Measurements from ENCODE around the gene ARHGEF40. TPM values are rescaled to one million over a fixed set of nuclear protein-coding genes. Genes with fewer than 3 reads are reported as not detected.

Gene ARHGEF40
- total RNA-seq: 26.3 TPM
- long read RNA-seq, full-length matches to known transcripts: 5 of 44 reads
- long read RNA-seq, partial matches to known transcripts: 21 of 44 reads
- long read RNA-seq, other reads (novel, unspliced or antisense): 18 of 44 reads

GRCh38 chr14:21070083-21070609 lies at the start of gene ARHGEF40:
ARHGEF40 (plus strand) TSS chr14:21070304; CDS start chr14:21070397, 93 bp downstream.
- no peak for DNase-seq (ENCODE audit: low spot score)
- intact Hi-C loops (cut with DNase I): loop anchor here (2.0 kb wide), 2 partner anchors 23 to 45 kb away; partner anchors contain the start of gene NDRG2

GRCh38 chr14:21020977-21021545 lies 49.0 kb upstream of the ARHGEF40 start:
- intact Hi-C loops (cut with DNase I): no loop called here
- no peak for DNase-seq (ENCODE audit: low spot score)

DNA sequence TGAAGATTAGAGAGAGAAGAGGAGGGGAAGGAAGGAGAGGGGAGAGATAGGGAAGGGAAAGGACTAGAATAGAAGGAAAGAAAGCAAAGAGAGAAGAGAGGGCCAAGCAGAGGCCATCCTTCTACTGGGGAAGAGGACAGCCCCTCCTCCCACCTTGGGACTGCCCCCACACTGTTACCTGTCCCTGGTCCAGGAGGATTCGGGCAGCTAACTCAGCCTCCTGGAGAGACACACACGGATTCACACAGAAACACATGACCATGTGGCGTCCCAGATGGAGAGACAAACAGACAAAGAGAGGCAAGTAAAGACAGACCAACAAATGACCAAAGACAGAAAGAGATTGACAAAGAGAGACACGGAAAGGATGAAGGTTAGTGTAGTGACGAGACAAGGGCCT lies 47.4 kb upstream of the ARHGEF40 start:
- intact Hi-C loops (cut with DNase I): no loop called here
- no peak for DNase-seq (ENCODE audit: low spot score)

- intact Hi-C loops (cut with DNase I): no loop called here
- DNase-seq (ENCODE audit: low spot score): no peak
Observed at GRCh38 chr14:21023174-21023573, 46.9 kb upstream of the ARHGEF40 start.

DNA sequence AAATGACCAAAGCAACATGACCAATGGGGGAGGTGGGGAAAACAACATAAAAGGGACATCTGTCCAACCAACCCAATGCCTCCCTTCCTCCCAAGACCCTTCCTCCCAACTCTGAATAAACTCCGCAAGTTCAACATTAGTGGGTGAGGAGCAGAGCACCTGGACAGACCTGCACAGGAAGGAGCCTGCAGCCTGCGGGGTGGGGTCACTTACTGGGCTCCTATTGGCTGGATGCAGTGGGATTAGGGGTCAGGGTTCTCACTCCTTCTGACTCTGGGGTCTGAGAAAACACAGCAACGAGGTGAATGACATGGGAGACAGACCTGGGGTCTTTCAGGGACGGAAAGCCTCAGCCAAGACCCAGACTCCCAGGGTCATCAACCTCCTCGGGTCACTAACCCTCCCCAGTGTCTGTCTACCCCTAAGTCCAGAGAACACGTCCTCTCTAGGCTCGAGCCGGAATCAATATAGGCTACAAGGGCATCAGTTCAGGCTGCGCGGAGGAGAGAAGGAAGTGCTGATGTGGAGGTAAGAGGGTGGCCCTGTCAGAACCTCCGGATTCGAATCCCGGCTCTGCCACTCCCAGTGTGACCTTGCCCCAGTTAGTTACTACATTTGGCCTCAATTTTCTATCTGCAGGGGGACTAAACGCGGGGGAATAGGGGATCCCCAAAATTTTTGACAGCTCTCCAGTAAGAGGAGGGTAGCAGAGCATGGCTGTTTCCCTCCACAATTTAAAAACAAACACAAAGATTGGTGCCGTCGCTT lies 46.1 kb upstream of the ARHGEF40 start:
- intact Hi-C loops (cut with DNase I): loop anchor here (2.0 kb wide), 1 partner anchor 47 kb away; the partner anchor contains the start of gene ARHGEF40

DNA sequence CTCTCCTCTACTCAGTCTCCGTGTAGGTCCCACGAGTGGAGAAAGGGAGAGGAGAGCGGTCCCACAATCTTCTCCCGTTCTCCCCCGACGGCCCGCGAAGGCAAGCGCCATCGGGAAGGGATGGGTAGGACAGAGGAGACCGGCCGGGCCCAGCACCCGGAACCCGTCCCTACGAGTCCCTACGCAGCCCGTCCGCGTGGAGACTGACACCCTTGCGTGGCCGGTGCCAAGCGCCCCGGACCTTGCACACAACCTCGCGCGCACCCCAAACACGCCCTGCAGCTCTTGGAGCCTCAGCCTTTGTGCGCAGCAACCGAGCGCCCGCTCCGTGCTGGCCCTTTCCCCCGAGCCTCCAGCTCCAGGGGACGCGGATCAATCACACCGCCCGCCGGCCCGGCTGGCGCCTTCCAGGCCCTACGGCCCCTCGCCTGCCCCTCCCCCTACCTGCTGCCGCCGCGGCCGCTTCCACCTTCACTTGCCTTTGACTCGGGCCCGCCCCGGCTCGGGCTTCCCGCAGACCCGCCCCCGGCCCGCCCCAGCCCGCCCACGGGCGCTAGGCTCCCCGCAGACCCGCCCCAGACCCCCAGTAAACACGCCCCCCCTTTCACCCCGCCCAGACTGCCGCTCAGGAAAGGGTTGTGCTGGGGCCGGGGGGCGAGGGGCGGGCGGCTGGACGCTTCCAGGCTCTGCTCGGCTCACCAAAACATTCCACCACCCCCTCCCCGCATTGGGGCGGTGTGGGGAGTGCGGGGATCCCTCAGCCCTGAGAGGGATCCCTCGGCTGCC lies 45.3 kb upstream of the ARHGEF40 start, which contains the start of gene NDRG2:
TSS of gene NDRG2 (minus strand) at position 477 of the 786 bp plus-strand sequence. CDS start 1,746 bp downstream, outside the sequence.
- intact Hi-C loops (cut with DNase I): loop anchor here (2.0 kb wide), 1 partner anchor 46 kb away; the partner anchor contains the start of gene ARHGEF40
- peak; percentile 90 for DNase-seq (ENCODE audit: low spot score)

More for the DNA sequence above, 46.1 kb upstream of the ARHGEF40 start:
- DNase-seq (ENCODE audit: low spot score): no peak

DNA sequence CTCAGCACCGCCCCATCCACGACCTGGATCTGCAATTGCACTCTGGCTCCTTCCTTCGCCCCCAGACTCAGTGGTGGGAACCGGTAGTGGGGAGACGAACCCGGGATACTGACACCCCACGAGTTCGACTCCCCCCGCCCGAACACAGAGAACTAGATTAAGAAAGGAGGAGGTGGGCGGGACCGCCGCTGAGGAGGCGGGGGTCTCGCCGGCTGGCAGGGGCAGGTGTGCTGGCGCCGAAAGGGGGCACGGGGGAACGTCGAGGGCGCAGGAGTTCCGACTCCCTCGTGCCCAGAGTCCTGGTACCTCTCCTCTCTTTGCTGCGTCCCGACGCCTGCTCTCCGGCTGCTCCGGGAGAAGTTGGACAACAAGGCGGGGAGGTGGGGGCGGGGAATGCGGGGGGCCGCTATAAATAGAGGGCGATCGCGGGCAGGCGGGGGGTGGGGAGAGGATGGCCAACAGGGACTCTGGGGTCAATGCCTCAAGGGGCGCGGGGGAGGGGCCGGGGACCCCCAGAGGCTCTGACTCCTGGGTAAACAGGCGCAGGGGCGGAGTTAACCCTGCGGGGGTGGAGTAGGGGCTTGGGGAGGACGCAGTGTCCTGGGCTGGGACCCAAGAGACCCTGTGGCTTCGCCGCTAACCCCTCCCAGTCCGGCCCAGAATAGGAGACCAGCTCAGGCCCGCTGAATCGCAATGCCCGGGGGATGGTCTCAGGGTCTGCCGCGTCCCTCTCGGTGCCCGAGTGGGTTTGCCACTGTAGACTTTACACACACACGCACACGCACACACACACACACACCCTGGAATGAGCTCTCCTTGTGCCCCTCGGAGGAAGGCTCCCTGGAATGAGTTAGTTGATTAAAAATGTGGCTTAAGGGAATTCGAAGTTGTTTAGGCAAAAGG lies 44.5 kb upstream of the ARHGEF40 start:
- intact Hi-C loops (cut with DNase I): loop anchor here (2.0 kb wide), 1 partner anchor 45 kb away; the partner anchor contains the start of gene ARHGEF40
- peak; percentile 89 for DNase-seq (ENCODE audit: low spot score)

- no peak for DNase-seq (ENCODE audit: low spot score)
- intact Hi-C loops (cut with DNase I): no loop called here
Observed at GRCh38 chr14:21026274-21026987, 43.7 kb upstream of the ARHGEF40 start.

DNA sequence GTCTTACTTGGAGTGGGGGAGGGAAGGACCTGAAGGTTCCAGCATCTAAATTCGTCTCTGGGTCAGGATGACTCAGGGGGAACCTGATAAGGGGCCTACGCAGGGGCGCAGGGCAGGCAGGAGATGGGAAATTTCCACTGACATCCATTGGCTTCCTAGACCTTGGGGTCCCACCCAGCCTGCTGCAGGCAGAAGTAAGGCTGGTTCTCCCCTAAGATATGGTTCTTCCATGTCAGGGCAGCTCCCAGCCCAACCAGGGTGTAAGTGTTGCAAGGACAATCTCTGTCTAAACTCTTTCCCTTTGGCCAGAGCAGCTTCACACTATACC lies 43.2 kb upstream of the ARHGEF40 start:
- DNase-seq (ENCODE audit: low spot score): no peak
- intact Hi-C loops (cut with DNase I): no loop called here

DNA sequence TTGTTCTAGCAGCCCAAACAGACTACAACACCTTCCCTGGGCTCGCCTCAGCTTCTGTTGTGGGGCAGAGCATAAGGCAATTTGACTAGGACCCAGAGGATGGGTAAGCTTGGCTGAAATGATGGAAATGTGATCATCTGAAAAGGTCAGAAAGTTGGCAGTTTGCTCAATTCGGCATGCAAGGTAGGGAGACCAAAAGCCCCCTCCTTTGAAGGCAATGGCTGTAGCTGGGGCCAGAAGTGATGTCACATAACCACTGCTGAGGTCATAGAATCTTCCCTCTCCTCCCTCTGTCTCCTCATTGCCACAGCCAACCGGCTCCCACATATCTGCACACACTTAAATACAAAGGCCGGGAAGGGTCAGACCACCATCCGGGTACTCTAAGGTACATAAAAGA lies 40.2 kb upstream of the ARHGEF40 start, which contains the start of gene TPPP2:
TSS of gene TPPP2 (plus strand) at position 301 of the 400 bp plus-strand sequence. CDS start 365 bp downstream, outside the sequence.
- intact Hi-C loops (cut with DNase I): no loop called here

DNA sequence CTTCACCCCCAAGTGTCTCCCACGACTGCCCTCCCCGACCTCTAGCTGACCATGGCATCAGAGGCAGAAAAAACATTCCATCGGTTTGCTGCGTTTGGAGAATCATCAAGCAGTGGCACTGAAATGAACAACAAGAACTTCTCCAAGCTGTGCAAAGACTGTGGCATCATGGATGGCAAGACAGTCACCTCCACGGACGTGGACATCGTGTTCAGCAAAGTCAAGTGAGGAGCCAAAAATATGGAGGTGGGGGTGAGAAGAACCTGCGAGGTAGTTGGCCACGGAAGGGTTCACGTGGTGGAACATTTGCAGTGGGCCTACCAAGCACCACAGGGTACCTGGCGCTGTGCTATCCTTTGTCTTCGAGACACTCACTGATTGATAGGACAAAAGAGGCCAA lies 39.6 kb upstream of the ARHGEF40 start:
- intact Hi-C loops (cut with DNase I): no loop called here
- DNase-seq (ENCODE audit: low spot score): no peak

More for the DNA sequence above, 40.2 kb upstream of the ARHGEF40 start, which contains the start of gene TPPP2:
- no peak for DNase-seq (ENCODE audit: low spot score)

- intact Hi-C loops (cut with DNase I): no loop called here
- no peak for DNase-seq (ENCODE audit: low spot score)
Observed at GRCh38 chr14:21032326-21033132, 37.6 kb upstream of the ARHGEF40 start.

- intact Hi-C loops (cut with DNase I): no loop called here
- DNase-seq (ENCODE audit: low spot score): no peak
Observed at GRCh38 chr14:21033133-21033698, 36.9 kb upstream of the ARHGEF40 start.

DNA sequence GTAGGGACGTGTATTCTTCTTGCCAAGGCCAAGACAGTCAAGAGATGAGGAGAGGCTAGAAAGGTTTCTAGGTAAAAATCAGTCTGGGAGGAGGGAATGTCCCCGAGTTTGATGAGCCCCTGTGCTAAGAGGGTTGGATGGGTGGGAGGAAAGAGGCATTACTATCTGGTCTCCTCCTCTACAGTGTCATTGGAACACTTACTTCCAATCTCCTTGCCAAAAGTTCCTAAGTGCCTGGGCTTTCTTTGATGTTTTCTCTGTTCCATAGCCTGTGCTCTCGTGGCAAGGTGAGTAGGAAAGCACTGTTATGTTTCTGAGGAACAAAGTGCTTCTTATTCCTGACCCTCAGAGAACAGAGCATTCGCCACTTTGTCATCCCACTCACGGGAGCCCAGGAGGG lies 35.4 kb upstream of the ARHGEF40 start, which contains the start of gene RNASE13:
TSS of gene RNASE13 (minus strand) at position 101 of the 400 bp plus-strand sequence. CDS start 519 bp downstream, outside the sequence.
- no peak for DNase-seq (ENCODE audit: low spot score)
- intact Hi-C loops (cut with DNase I): loop anchor here (5.0 kb wide), 1 partner anchor 337 kb away; no protein-coding TSS in a partner anchor

DNA sequence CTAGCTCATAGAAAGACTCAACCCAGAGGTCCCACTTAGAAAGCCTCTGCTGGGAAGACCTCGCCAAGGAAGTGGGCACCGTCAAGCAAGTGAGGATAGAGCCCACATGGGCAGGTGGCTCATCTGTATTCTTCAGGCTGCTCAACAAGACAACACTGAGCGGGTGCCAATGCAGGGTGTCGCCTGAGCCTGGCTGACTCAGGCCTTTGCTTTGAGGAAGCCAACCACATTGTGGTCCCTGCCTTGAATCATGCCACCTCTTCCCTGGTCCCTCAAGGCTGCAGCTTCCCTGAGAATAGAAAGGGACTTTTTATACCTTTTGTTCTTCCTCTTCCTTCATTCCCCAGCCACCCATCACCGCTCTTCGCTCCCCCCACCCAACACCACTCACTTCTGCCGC lies 33.4 kb upstream of the ARHGEF40 start:
- DNase-seq (ENCODE audit: low spot score): no peak
- intact Hi-C loops (cut with DNase I): loop anchor here (5.0 kb wide), 1 partner anchor 339 kb away; no protein-coding TSS in a partner anchor

- intact Hi-C loops (cut with DNase I): loop anchor here (5.0 kb wide), 1 partner anchor 340 kb away; no protein-coding TSS in a partner anchor
- DNase-seq (ENCODE audit: low spot score): no peak
Observed at GRCh38 chr14:21037156-21037555, 32.9 kb upstream of the ARHGEF40 start.

All from cardiac septum (tissue), 1 donor.